Dermis blood vessel endothelial cell (primary cell): Measurements from ENCODE around the gene CMIP. TPM values are rescaled to one million over a fixed set of nuclear protein-coding genes. Genes with fewer than 3 reads are reported as not detected.

ENCODE experiments used
- DNase-seq: peaks from one replicate; pipeline ENCODE4 v3.0.0; 2010
- total RNA-seq: library from RNA; depleted of rRNA; stranded (reverse); fragments of >200 nt; gene quantifications from 2 replicates; pipeline ENCODE4 v1.2.3, GENCODE V29; 2014

Gene CMIP
- total RNA-seq, 1 donor from 2014 or later, result 39.0 TPM

- DNase-seq, result no peak
Measured at GRCh38 chr16:81692021-81692420, 247.4 kb downstream of the CMIP start.

- DNase-seq, result no peak
Measured at GRCh38 chr16:81692571-81692970, 248.0 kb downstream of the CMIP start.

- DNase-seq, result peak; percentile 95
Measured at GRCh38 chr16:81693041-81693743, 248.6 kb downstream of the CMIP start.

GRCh38 chr16:81693744-81694303 lies 249.2 kb downstream of the CMIP start:
- DNase-seq, result no peak

- peak; percentile 92 for DNase-seq
Measured at GRCh38 chr16:81694494-81695280, 250.1 kb downstream of the CMIP start.

GRCh38 chr16:81695321-81696165 lies 250.9 kb downstream of the CMIP start:
- peak; percentile 91 for DNase-seq

- no peak for DNase-seq
Measured at GRCh38 chr16:81696166-81696960, 251.8 kb downstream of the CMIP start.

GRCh38 chr16:81696961-81697615 lies 252.5 kb downstream of the CMIP start:
- peak; percentile 91 for DNase-seq

- peak; percentile 99 for DNase-seq
Measured at GRCh38 chr16:81697616-81698309, 253.2 kb downstream of the CMIP start.

GRCh38 chr16:81698310-81698641 lies 253.7 kb downstream of the CMIP start:
- no peak for DNase-seq

GRCh38 chr16:81699596-81699995 lies 255.0 kb downstream of the CMIP start:
- DNase-seq, result no peak

GRCh38 chr16:81700071-81700779 lies 255.6 kb downstream of the CMIP start:
- no peak for DNase-seq

GRCh38 chr16:81700780-81701165 lies 256.2 kb downstream of the CMIP start:
- no peak for DNase-seq

GRCh38 chr16:81701296-81701970 lies 256.8 kb downstream of the CMIP start:
- DNase-seq, result no peak

- DNase-seq, result no peak
Measured at GRCh38 chr16:81702506-81702905, 257.9 kb downstream of the CMIP start.

- DNase-seq, result peak; percentile 88
Measured at GRCh38 chr16:81703177-81704155, 258.9 kb downstream of the CMIP start.

GRCh38 chr16:81705261-81705660 lies 260.7 kb downstream of the CMIP start:
- DNase-seq, result no peak
